GM12873 (cell line): Measurements from ENCODE around the gene SPAG7.

ENCODE experiments used
- CTCF ChIP-seq: IDR thresholded peaks from 2 replicates; pipeline ENCODE4 v1.5.1; 2012; ENCODE audit warnings: low read depth, mild to moderate bottlenecking, moderate library complexity, low read length, control low read depth; ENCODE audit not compliant: insufficient read depth; ENCODE audit errors: missing control alignments

Gene SPAG7

GRCh38 chr17:4999430-5000093 lies 31.9 kb upstream of the SPAG7 start:
- no peak for TF ChIP-seq CTCF

GRCh38 chr17:4998732-4999429 lies 31.3 kb upstream of the SPAG7 start:
- TF ChIP-seq CTCF, result no peak

GRCh38 chr17:4998027-4998731 lies 30.6 kb upstream of the SPAG7 start:
- no peak for TF ChIP-seq CTCF

- no peak for TF ChIP-seq CTCF
These were observed 29.8 kb upstream of the SPAG7 start, which contains the start of the genes INCA1 and KIF1C for GRCh38 chr17:4997302-4998026. Gene INCA1 (minus strand): TSS chr17:4997522. CDS start chr17:4994437, 3,085 bp downstream. Gene KIF1C (plus strand): TSS chr17:4997950. CDS start chr17:5000247, 2,297 bp downstream.

- no peak for TF ChIP-seq CTCF
These were observed 26.5 kb upstream of the SPAG7 start for GRCh38 chr17:4994081-4994595.

GRCh38 chr17:4987767-4988567 lies 20.4 kb upstream of the SPAG7 start:
- TF ChIP-seq CTCF, result no peak
